ENCODE measurements around the gene STK24.

Gene STK24

DNA sequence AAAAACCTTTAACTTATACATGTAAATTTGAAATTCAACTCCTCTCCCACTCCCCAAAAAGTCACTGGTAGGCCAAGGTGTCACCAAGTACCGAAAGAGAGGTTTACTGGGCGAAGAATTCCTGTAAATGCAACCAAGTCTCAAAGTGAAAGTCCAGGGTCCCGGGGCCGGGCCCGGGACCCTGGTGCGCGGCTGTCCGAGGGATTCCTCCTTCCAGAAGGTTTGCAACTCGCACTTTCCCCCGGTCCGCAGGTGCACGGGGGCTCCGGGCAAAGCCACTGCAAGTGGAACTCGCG lies 1.1 kb downstream of the STK24 start:
- H3K27me3 ChIP-seq (ENCODE audit: insufficient read depth, low read length, poor library complexity, severe bottlenecking), result peaks cover 9% of the 10 kb centered on the region
- H2AFZ ChIP-seq (ENCODE audit: low read length), result 0 out of 2 replicates have a peak overlapping the region, but pooled peaks have one; percentile 37
- no peaks in the 10 kb centered on the region for H3K9me3 ChIP-seq (ENCODE audit: insufficient read depth, low read depth, low read length)
- TF ChIP-seq CTCF (conservative IDR thresholded peaks at IDR 0.05; ENCODE audit: low read length), result no peak
- no peak for TF ChIP-seq EZH2phosphoT487 (IDR thresholded peaks at IDR 0.05; ENCODE audit: borderline replicate concordance)
- H3K4me2 ChIP-seq (ENCODE audit: low read depth, low read length, poor library complexity, severe bottlenecking), result peak overlapping the region; percentile 84
- peaks cover 57% of the 10 kb centered on the region for H3K79me2 ChIP-seq (ENCODE audit: insufficient read depth, low read length)
- H3K9me2 ChIP-seq (replicated peaks; ENCODE audit: low read depth, low read length), result no peaks in the 10 kb centered on the region
- H3K36me3 ChIP-seq (ENCODE audit: insufficient read depth, low read length), result no peaks in the 10 kb centered on the region
- H3K4me1 ChIP-seq (ENCODE audit: insufficient read depth, low read length, poor library complexity, severe bottlenecking), result peaks cover 50% of the 10 kb centered on the region
- H4K20me1 ChIP-seq (ENCODE audit: insufficient read depth, low read length, poor library complexity, severe bottlenecking), result peaks cover 54% of the 10 kb centered on the region
- H3F3A ChIP-seq (ENCODE audit: low read depth), result peaks cover 7% of the 10 kb centered on the region
- peak overlapping the region; percentile 90 for H3K4me3 ChIP-seq (ENCODE audit: low read length, poor library complexity, severe bottlenecking)
- H3K9ac ChIP-seq (ENCODE audit: low read depth, low read length, poor library complexity, severe bottlenecking), result peak overlapping the region; percentile 95

DNA sequence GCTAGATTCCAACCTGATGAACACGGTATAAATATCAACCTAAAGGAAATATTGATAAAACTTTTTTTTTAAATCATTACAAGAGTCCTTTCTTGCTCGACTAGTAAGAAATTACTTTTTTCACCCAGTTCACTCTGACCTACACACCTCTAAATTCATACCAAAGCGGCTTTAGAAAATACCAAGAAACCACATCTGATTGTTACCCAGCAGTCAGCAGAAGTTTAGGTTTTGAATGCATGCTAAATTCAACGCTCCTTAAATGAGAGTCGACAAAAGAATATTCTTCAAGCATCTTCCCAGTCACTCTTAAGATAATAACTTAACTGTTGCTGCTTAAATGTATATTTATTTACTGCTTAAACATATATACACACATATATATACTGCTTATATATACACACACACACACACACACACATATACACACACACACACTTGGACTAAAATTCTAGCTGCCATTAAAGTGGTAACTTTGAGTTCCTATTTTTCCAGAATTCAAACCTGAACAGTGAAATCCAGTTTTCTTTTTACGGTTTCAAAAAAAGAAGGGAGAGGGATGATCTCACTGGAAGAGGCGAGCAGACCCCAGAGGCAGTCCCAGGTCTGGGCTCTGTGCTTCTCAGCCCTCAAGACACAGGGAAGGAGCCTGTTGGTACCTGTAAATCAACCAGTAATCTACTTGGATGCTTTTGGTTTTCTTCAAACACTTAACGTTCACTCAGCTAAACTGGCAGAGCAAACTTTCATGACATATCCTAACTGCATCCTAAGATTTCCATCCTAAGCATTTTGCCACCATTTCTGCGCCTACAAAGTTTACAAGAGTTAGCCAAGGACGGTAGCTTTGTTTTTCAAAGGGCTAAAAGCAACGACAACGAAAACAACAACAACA lies 1.7 kb downstream of the STK24 start:
- Histone ChIP-seq H3K9me3 (ENCODE audit: insufficient read depth, low read depth, low read length) (no peaks in the 10 kb centered on the region), H3K27me3 (ENCODE audit: insufficient read depth, low read length, poor library complexity, severe bottlenecking) (peaks cover 9% of the 10 kb centered on the region), H3K4me2 (ENCODE audit: low read depth, low read length, poor library complexity, severe bottlenecking) (peak overlapping the region; percentile 84), H3K79me2 (ENCODE audit: insufficient read depth, low read length) (peaks cover 63% of the 10 kb centered on the region), H3K36me3 (ENCODE audit: insufficient read depth, low read length) (no peaks in the 10 kb centered on the region), H4K20me1 (ENCODE audit: insufficient read depth, low read length, poor library complexity, severe bottlenecking) (peaks cover 59% of the 10 kb centered on the region), H3K4me1 (ENCODE audit: insufficient read depth, low read length, poor library complexity, severe bottlenecking) (peaks cover 56% of the 10 kb centered on the region), H3F3A (ENCODE audit: low read depth) (peaks cover 7% of the 10 kb centered on the region), H3K9ac (ENCODE audit: low read depth, low read length, poor library complexity, severe bottlenecking) (peak overlapping the region; percentile 95), H2AFZ (ENCODE audit: low read length) (no peak overlapping the region), H3K9me2 (replicated peaks; ENCODE audit: low read depth, low read length) (no peaks in the 10 kb centered on the region), H3K4me3 (ENCODE audit: low read length, poor library complexity, severe bottlenecking) (peak overlapping the region; percentile 90)
- no peak for TF ChIP-seq CTCF (conservative IDR thresholded peaks at IDR 0.05; ENCODE audit: low read length)
- no peak for TF ChIP-seq EZH2phosphoT487 (IDR thresholded peaks at IDR 0.05; ENCODE audit: borderline replicate concordance)

- no peaks in the 10 kb centered on the region for H3F3A ChIP-seq (ENCODE audit: low read depth)
- no peak for TF ChIP-seq EZH2phosphoT487 (IDR thresholded peaks at IDR 0.05; ENCODE audit: borderline replicate concordance)
- TF ChIP-seq CTCF (conservative IDR thresholded peaks at IDR 0.05; ENCODE audit: low read length), result no peak
- H3K36me3 ChIP-seq (ENCODE audit: insufficient read depth, low read length), result no peaks in the 10 kb centered on the region
- peak overlapping the region; percentile 42 for H3K9ac ChIP-seq (ENCODE audit: low read depth, low read length, poor library complexity, severe bottlenecking)
- H3K9me2 ChIP-seq (replicated peaks; ENCODE audit: low read depth, low read length), result no peaks in the 10 kb centered on the region
- H3K4me2 ChIP-seq (ENCODE audit: low read depth, low read length, poor library complexity, severe bottlenecking), result peak overlapping the region; percentile 84
- H3K4me3 ChIP-seq (ENCODE audit: low read length, poor library complexity, severe bottlenecking), result peak overlapping the region; percentile 90
- no peak overlapping the region for H2AFZ ChIP-seq (ENCODE audit: low read length)
- no peaks in the 10 kb centered on the region for H3K9me3 ChIP-seq (ENCODE audit: insufficient read depth, low read depth, low read length)
- peaks cover 80% of the 10 kb centered on the region for H4K20me1 ChIP-seq (ENCODE audit: insufficient read depth, low read length, poor library complexity, severe bottlenecking)
- H3K79me2 ChIP-seq (ENCODE audit: insufficient read depth, low read length), result peaks cover 94% of the 10 kb centered on the region
- H3K4me1 ChIP-seq (ENCODE audit: insufficient read depth, low read length, poor library complexity, severe bottlenecking), result peaks cover 53% of the 10 kb centered on the region
- H3K27me3 ChIP-seq (ENCODE audit: insufficient read depth, low read length, poor library complexity, severe bottlenecking), result peaks cover 9% of the 10 kb centered on the region
Observed at GRCh38 chr13:98571955-98572662, 4.8 kb downstream of the STK24 start.

Data from Loucy (cell line).